ENCODE data around the gene CLDN10.

- TF ChIP-seq, protein P1, sequence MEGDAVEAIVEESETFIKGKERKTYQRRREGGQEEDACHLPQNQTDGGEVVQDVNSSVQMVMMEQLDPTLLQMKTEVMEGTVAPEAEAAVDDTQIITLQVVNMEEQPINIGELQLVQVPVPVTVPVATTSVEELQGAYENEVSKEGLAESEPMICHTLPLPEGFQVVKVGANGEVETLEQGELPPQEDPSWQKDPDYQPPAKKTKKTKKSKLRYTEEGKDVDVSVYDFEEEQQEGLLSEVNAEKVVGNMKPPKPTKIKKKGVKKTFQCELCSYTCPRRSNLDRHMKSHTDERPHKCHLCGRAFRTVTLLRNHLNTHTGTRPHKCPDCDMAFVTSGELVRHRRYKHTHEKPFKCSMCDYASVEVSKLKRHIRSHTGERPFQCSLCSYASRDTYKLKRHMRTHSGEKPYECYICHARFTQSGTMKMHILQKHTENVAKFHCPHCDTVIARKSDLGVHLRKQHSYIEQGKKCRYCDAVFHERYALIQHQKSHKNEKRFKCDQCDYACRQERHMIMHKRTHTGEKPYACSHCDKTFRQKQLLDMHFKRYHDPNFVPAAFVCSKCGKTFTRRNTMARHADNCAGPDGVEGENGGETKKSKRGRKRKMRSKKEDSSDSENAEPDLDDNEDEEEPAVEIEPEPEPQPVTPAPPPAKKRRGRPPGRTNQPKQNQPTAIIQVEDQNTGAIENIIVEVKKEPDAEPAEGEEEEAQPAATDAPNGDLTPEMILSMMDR (IDR thresholded peaks at IDR 0.05), result no peak
- no peak for TF ChIP-seq EP300 (IDR thresholded peaks at IDR 0.05)
- TF ChIP-seq POLR2A (IDR thresholded peaks at IDR 0.05), result no peak
- TF ChIP-seq POLR2AphosphoS5 (IDR thresholded peaks at IDR 0.05), result no peak
Measured at GRCh38 chr13:95512424-95512823, 40.1 kb upstream of the CLDN10 start.

All from stomach (tissue), 4 donors.